GM23248 (cell line): ENCODE measurements around the gene AKAP9.

Experiments used
- EZH2 ChIP-seq: fragments of 200-600 bp; sonication (generic); IDR thresholded peaks from 2 replicates; pipeline ENCODE4 v1.6.1; 2018; ENCODE audit warnings: antibody characterized with exemption, mild to moderate bottlenecking; ENCODE audit not compliant: insufficient read depth, poor library complexity, severe bottlenecking
- EZH2phosphoT487 ChIP-seq: fragments of 200-600 bp; sonication (generic); IDR thresholded peaks from 2 replicates; pipeline ENCODE4 v1.6.1; 2018; ENCODE audit warnings: antibody characterized with exemption, moderate library complexity, mild to moderate bottlenecking, low read depth; ENCODE audit not compliant: insufficient read depth

- no peak for TF ChIP-seq EZH2
- no peak for TF ChIP-seq EZH2phosphoT487
Measured at GRCh38 chr7:92156990-92157389, 216.3 kb downstream of the AKAP9 start.
